H9 (cell line): ENCODE measurements around the gene PNKD. TPM values are rescaled to one million over a fixed set of nuclear protein-coding genes. Genes with fewer than 3 reads are reported as not detected.

Experiments used
- DNase-seq: peaks from one replicate; pipeline ENCODE4 v3.0.0-alpha.2; 2017
- H2AFZ ChIP-seq: one replicate; pipeline ENCODE4 v1.6.1; 2013; ENCODE audit warnings: mild to moderate bottlenecking, low read length, control low read depth, moderate library complexity
- H2AK5ac ChIP-seq: 2 replicates; pipeline ENCODE4 v1.6.1; 2013; ENCODE audit warnings: low read length, control low read depth, mixed read lengths; ENCODE audit not compliant: insufficient read length
- H2BK120ac ChIP-seq: one replicate; pipeline ENCODE4 v1.6.1; 2013; ENCODE audit warnings: low read depth, mild to moderate bottlenecking, low read length, control low read depth, inconsistent platforms; ENCODE audit not compliant: poor library complexity, severe bottlenecking
- H2BK12ac ChIP-seq: 2 replicates; pipeline ENCODE4 v1.6.1; 2013; ENCODE audit warnings: low read length, control low read depth, mixed read lengths, low read depth; ENCODE audit not compliant: insufficient read length
- H2BK15ac ChIP-seq: 2 replicates; pipeline ENCODE4 v1.6.1; 2013; ENCODE audit warnings: low read depth, low read length, control low read depth
- H2BK20ac ChIP-seq: one replicate; pipeline ENCODE4 v1.6.1; 2013; ENCODE audit warnings: low read depth, mild to moderate bottlenecking, low read length, control low read depth, inconsistent platforms; ENCODE audit not compliant: poor library complexity, severe bottlenecking
- H2BK5ac ChIP-seq: 2 replicates; pipeline ENCODE4 v1.6.1; 2013; ENCODE audit warnings: low read length, control low read depth, mixed read lengths; ENCODE audit not compliant: insufficient read length
- H3K14ac ChIP-seq: 2 replicates; pipeline ENCODE4 v1.6.1; 2013; ENCODE audit warnings: low read length, control low read depth; ENCODE audit not compliant: insufficient read depth
- H3K18ac ChIP-seq: 2 replicates; pipeline ENCODE4 v1.6.1; 2013; ENCODE audit warnings: low read depth, mild to moderate bottlenecking, mixed read lengths, low read length, control low read depth; ENCODE audit not compliant: insufficient read length
- H3K23ac ChIP-seq: 2 replicates; pipeline ENCODE4 v1.6.1; 2013; ENCODE audit warnings: low read length, control low read depth, mixed read lengths, low read depth; ENCODE audit not compliant: insufficient read length
- H3K23me2 ChIP-seq: 2 replicates; pipeline ENCODE4 v1.6.1; 2013; ENCODE audit warnings: low read depth, mild to moderate bottlenecking, mixed read lengths, low read length, control low read depth; ENCODE audit not compliant: insufficient read length, poor library complexity, severe bottlenecking
- H3K27ac ChIP-seq: 2 replicates; pipeline ENCODE4 v1.5.1; 2013; ENCODE audit warnings: low read length, control low read depth, mixed read lengths, low read depth; ENCODE audit not compliant: insufficient read length
- H3K27me3 ChIP-seq: 2 replicates; pipeline ENCODE4 v1.6.1; 2013; ENCODE audit warnings: low read length, control low read depth, inconsistent platforms; ENCODE audit not compliant: insufficient read depth
- H3K4ac ChIP-seq: 2 replicates; pipeline ENCODE4 v1.6.1; 2013; ENCODE audit warnings: low read depth, mild to moderate bottlenecking, control low read depth, inconsistent platforms, low read length, moderate library complexity
- H3K4me1 ChIP-seq: 2 replicates; pipeline ENCODE4 v1.6.1; 2013; ENCODE audit warnings: low read length, control low read depth, inconsistent platforms; ENCODE audit not compliant: insufficient read depth
- H3K4me2 ChIP-seq: 2 replicates; pipeline ENCODE4 v1.6.1; 2013; ENCODE audit warnings: low read length, control low read depth, mixed read lengths; ENCODE audit not compliant: insufficient read length, insufficient read depth
- H3K56ac ChIP-seq: 2 replicates; pipeline ENCODE4 v1.6.1; 2013; ENCODE audit warnings: low read depth, mild to moderate bottlenecking, mixed read lengths, low read length, control low read depth; ENCODE audit not compliant: insufficient read length
- H3K79me1 ChIP-seq: 2 replicates; pipeline ENCODE4 v1.6.1; 2013; ENCODE audit warnings: low read depth, mild to moderate bottlenecking, moderate library complexity, low read length, control low read depth, inconsistent platforms; ENCODE audit not compliant: insufficient read depth, poor library complexity, severe bottlenecking
- H3K79me2 ChIP-seq: 2 replicates; pipeline ENCODE4 v1.6.1; 2013; ENCODE audit warnings: low read length, control low read depth, inconsistent platforms; ENCODE audit not compliant: insufficient read depth
- H3K9ac ChIP-seq: 2 replicates; pipeline ENCODE4 v1.6.1; 2013; ENCODE audit warnings: low read length, control low read depth, mixed read lengths; ENCODE audit not compliant: insufficient read length; ENCODE audit errors: extremely low read depth
- H3K9me3 ChIP-seq: one replicate; pipeline ENCODE4 v1.6.1; 2013; ENCODE audit warnings: low read depth, low read length, inconsistent platforms; ENCODE audit not compliant: control insufficient read depth
- H3T11ph ChIP-seq: one replicate; pipeline ENCODE4 v1.6.1; 2013; ENCODE audit warnings: mild to moderate bottlenecking, low read length, control low read depth, inconsistent platforms
- H4K20me1 ChIP-seq: one replicate; pipeline ENCODE4 v1.6.1; 2013; ENCODE audit not compliant: control insufficient read depth, insufficient read length, insufficient read depth
- H4K5ac ChIP-seq: 2 replicates; pipeline ENCODE4 v1.6.1; 2013; ENCODE audit warnings: low read depth, mild to moderate bottlenecking, mixed read lengths, low read length, control low read depth; ENCODE audit not compliant: insufficient read length
- H4K8ac ChIP-seq: replicated peaks from 2 replicates; pipeline ENCODE4 v1.6.1; 2013; ENCODE audit warnings: low read length, control low read depth, mixed read lengths, low read depth; ENCODE audit not compliant: insufficient read length
- H4K91ac ChIP-seq: 2 replicates; pipeline ENCODE4 v1.6.1; 2013; ENCODE audit warnings: low read depth, mild to moderate bottlenecking, moderate library complexity, mixed read lengths, low read length, control low read depth; ENCODE audit not compliant: insufficient read length
- H3K27ac Mint-ChIP-seq, 3 experiments: 2 replicates in 2 of 3; 3 replicates in 1 of 3; pipeline ENCODE4 v1.8.0; 2020 to 2021; ENCODE audit warnings: mixed read lengths in 3 of 3, mild to moderate bottlenecking in 1 of 3, moderate library complexity in 1 of 3
- H3K27me3 Mint-ChIP-seq: 2 replicates; pipeline ENCODE4 v1.8.0; 2021; ENCODE audit warnings: low read depth, mild to moderate bottlenecking, moderate library complexity, mixed read lengths
- H3K36me3 Mint-ChIP-seq, 3 experiments: 2 replicates in 2 of 3; 3 replicates in 1 of 3; pipeline ENCODE4 v1.8.0; 2020 to 2021; ENCODE audit warnings: low read depth in 3 of 3, mixed read lengths in 3 of 3; ENCODE audit not compliant: insufficient read depth in 1 of 3
- H3K4me1 Mint-ChIP-seq, 2 experiments: 2 replicates each; pipeline ENCODE4 v1.8.0; 2020; ENCODE audit warnings: mixed read lengths in 2 of 2
- H3K4me3 Mint-ChIP-seq, 2 experiments: 2 replicates in 1 of 2; 3 replicates in 1 of 2; pipeline ENCODE4 v1.8.0; 2020 to 2021; ENCODE audit warnings: mild to moderate bottlenecking in 2 of 2, mixed read lengths in 2 of 2, moderate library complexity in 1 of 2
- H3K9me3 Mint-ChIP-seq, 2 experiments: 2 replicates in 1 of 2; 3 replicates in 1 of 2; pipeline ENCODE4 v1.8.0; 2020; ENCODE audit warnings: mild to moderate bottlenecking in 2 of 2, mixed read lengths in 2 of 2, moderate library complexity in 1 of 2
- WGBS: extraction: QIAGEN DNeasy Blood & Tissue Kit; methylation state at CpG from one replicate; pipeline ENCODE4 v1.1.7; 2013; ENCODE audit warnings: missing lambda C conversion rate, low lambda C conversion rate, mixed read lengths; ENCODE audit not compliant: insufficient read length; ENCODE audit errors: extremely low coverage; 5-methylcytosine and 5-hydroxymethylcytosine counted together
- total RNA-seq: library from RNA; stranded (reverse); gene quantifications from 2 replicates; pipeline ENCODE4 v1.2.1, GENCODE V29; 2021
- TF ChIP-seq, protein P1 (sequence below): fragments of 200-600 bp; sonication (generic); conservative IDR thresholded peaks from 3 replicates; pipeline ENCODE4 v1.8.0; 2021; ENCODE audit warnings: antibody characterized with exemption, mild to moderate bottlenecking

PNKD gene
- total RNA-seq, 1 experiment from 2014 or later, result 31.6 TPM

DNA sequence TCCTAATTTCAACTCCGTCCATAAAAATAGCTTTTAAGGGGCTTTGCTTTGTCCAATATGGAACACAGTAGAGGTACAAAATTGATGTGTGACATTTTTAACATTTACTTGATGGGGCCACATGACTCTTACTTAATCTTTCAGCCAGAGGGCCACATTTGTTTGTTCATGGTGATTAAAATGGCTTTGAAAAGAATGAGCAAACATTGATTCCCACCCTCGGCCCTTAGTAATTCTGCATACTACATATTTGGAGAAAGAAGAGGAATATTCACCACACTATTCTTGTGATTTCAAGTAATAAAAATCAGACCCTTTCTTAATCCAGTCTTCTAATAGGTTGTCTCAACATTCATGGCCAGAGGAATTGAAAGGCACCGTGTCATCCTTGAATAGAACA is 35.8 kb upstream of the PNKD start:
- Histone ChIP-seq H4K20me1 (no peaks in the 10 kb centered on the region), H3K4me1 (no peaks in the 10 kb centered on the region), H2BK15ac (no peak overlapping the region), H3T11ph (no peak overlapping the region), H3K4me2 (no peak overlapping the region), H3K27ac (no peak overlapping the region), H4K91ac (no peak overlapping the region), H3K18ac (no peak overlapping the region), H2BK5ac (no peak overlapping the region), H3K23ac (no peak overlapping the region), H4K5ac (no peak overlapping the region), H3K9ac (no peak overlapping the region), H2BK120ac (no peak overlapping the region), H3K79me1 (no peaks in the 10 kb centered on the region), H2AK5ac (no peak overlapping the region), H3K79me2 (no peaks in the 10 kb centered on the region), H2AFZ (no peak overlapping the region), H3K4ac (no peak overlapping the region), H2BK12ac (no peak overlapping the region), H3K23me2 (no peaks in the 10 kb centered on the region), H2BK20ac (no peak overlapping the region), H3K14ac (no peak overlapping the region), H3K9me3 (no peaks in the 10 kb centered on the region), H3K27me3 (no peaks in the 10 kb centered on the region), H4K8ac (no peak overlapping the region), H3K56ac (no peak overlapping the region)
- WGBS, result no CpG with 5 or more reads among the region's 3 CpGs
- TF ChIP-seq, protein P1, sequence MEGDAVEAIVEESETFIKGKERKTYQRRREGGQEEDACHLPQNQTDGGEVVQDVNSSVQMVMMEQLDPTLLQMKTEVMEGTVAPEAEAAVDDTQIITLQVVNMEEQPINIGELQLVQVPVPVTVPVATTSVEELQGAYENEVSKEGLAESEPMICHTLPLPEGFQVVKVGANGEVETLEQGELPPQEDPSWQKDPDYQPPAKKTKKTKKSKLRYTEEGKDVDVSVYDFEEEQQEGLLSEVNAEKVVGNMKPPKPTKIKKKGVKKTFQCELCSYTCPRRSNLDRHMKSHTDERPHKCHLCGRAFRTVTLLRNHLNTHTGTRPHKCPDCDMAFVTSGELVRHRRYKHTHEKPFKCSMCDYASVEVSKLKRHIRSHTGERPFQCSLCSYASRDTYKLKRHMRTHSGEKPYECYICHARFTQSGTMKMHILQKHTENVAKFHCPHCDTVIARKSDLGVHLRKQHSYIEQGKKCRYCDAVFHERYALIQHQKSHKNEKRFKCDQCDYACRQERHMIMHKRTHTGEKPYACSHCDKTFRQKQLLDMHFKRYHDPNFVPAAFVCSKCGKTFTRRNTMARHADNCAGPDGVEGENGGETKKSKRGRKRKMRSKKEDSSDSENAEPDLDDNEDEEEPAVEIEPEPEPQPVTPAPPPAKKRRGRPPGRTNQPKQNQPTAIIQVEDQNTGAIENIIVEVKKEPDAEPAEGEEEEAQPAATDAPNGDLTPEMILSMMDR, result no peak
- Mint-ChIP-seq H3K9me3 (no peaks in the 10 kb centered on the region), H3K27me3 (no peaks in the 10 kb centered on the region), H3K4me3 (no peak overlapping the region), H3K36me3 (peaks cover 50 to 90% (median 79%) of the 10 kb centered on the region in 3 experiments), H3K27ac (no peak overlapping the region), H3K4me1 (no peaks in the 10 kb centered on the region)
- no peak for DNase-seq
